Kidney (tissue), 14 donors: ENCODE data around the gene TMEM39B. TPM values are rescaled to one million over a fixed set of nuclear protein-coding genes. Genes with fewer than 3 reads are reported as not detected.
A peak's percentile ranks its signal among the peaks of the same experiment; 100 is the strongest.
"Not testable (repeated sequence)": the region's sequence is repeated elsewhere in the genome, so short reads cannot be mapped to it uniquely, and the experiment has no call there.

Experiments
- DNase-seq, 5 donors: peaks; one replicate each; pipeline ENCODE4 v3.0.0-alpha.2; 2013 to 2020
- FAIRE-seq: peaks from 2 replicates; lab custom pipeline; 2012; peaks lifted over from hg19 to GRCh38; lab: Jason Lieb, UNC
- H3K27ac ChIP-seq, 2 donors: one replicate each; pipeline ENCODE4 v1.7.0; 2013; ENCODE audit warnings: low read depth in 2 of 2, low read length in 2 of 2, inconsistent platforms in 1 of 2
- H3K27me3 ChIP-seq: one replicate; pipeline ENCODE4 v1.7.1; 2013; ENCODE audit warnings: low read length, inconsistent platforms; ENCODE audit not compliant: control insufficient read depth, insufficient read depth
- H3K36me3 ChIP-seq, 3 donors: one replicate each; pipeline versions ENCODE4 v1.7.0 to v1.7.1; 2013; ENCODE audit warnings: low read length in 3 of 3, control low read depth in 1 of 3, inconsistent platforms in 1 of 3; ENCODE audit not compliant: insufficient read depth in 3 of 3, control insufficient read depth in 2 of 3
- H3K4me1 ChIP-seq, 3 donors: one replicate each; pipeline versions ENCODE4 v1.7.0 to v1.7.1; 2013; ENCODE audit warnings: low read length in 3 of 3, inconsistent platforms in 1 of 3, low read depth in 1 of 3; ENCODE audit not compliant: control insufficient read depth in 2 of 3, insufficient read depth in 2 of 3
- H3K4me3 ChIP-seq, 3 donors: one replicate each; pipeline versions ENCODE4 v1.7.0 to v1.8.1; 2013; ENCODE audit warnings: low read length in 3 of 3, control low read depth in 1 of 3, inconsistent platforms in 1 of 3
- H3K9ac ChIP-seq, 3 donors: one replicate each; pipeline versions ENCODE4 v1.7.0 to v1.7.1; 2013; ENCODE audit warnings: low read length in 3 of 3, control low read depth in 1 of 3, inconsistent platforms in 1 of 3
- H3K9me3 ChIP-seq, 3 donors: one replicate each; pipeline versions ENCODE4 v1.7.0 to v1.7.1; 2013; ENCODE audit warnings: low read length in 3 of 3, control low read depth in 1 of 3, inconsistent platforms in 1 of 3; ENCODE audit not compliant: control insufficient read depth in 2 of 3, insufficient read depth in 1 of 3
- intact Hi-C: fragments of 100-400 bp; cut with DNase I; formaldehyde crosslinking; loops from one replicate; pipeline ENCODE4 v1.11.1; 2022
- polyA plus RNA-seq: library from polyadenylated mRNA; stranded (reverse); fragments of 350-450 nt; fragmentation: Illumina TruSeq; extraction: RNeasy Lipid Tissue Mini Kit (QIAGEN cat#74804); gene quantifications from one replicate; pipeline ENCODE4 v1.2.3, GENCODE V29; 2014; ENCODE audit warnings: low read depth, low replicate concordance; ENCODE audit not compliant: insufficient read depth
- total RNA-seq: library from RNA; stranded (reverse); fragmentation: NEBNext Ultra II Directional; extraction: Animal tissue kit (Norgen Biotek cat#: 25700); gene quantifications from one replicate; pipeline ENCODE4 v1.2.1, GENCODE V29; 2021
- TF ChIP-seq, protein P1 (sequence below): IDR thresholded peaks from 3 replicates; pipeline ENCODE4 v1.5.1; 2012; ENCODE audit warnings: mild to moderate bottlenecking, moderate library complexity, borderline replicate concordance; ENCODE audit not compliant: insufficient read depth; ENCODE audit errors: extremely low read depth
- donor health status: control.
- donor health status: control.
- donor health status: control.
- donor health status: control.
- donor health status: control.
- donor health status: DM: yes; HTN: yes; CAD: no.
- donor health status: Normal renal cell carcinoma (clear cell type).

Gene TMEM39B
- total and polyA plus RNA-seq, 2 donors from 2014 or later: 9.3 to 15.4 TPM

DNA sequence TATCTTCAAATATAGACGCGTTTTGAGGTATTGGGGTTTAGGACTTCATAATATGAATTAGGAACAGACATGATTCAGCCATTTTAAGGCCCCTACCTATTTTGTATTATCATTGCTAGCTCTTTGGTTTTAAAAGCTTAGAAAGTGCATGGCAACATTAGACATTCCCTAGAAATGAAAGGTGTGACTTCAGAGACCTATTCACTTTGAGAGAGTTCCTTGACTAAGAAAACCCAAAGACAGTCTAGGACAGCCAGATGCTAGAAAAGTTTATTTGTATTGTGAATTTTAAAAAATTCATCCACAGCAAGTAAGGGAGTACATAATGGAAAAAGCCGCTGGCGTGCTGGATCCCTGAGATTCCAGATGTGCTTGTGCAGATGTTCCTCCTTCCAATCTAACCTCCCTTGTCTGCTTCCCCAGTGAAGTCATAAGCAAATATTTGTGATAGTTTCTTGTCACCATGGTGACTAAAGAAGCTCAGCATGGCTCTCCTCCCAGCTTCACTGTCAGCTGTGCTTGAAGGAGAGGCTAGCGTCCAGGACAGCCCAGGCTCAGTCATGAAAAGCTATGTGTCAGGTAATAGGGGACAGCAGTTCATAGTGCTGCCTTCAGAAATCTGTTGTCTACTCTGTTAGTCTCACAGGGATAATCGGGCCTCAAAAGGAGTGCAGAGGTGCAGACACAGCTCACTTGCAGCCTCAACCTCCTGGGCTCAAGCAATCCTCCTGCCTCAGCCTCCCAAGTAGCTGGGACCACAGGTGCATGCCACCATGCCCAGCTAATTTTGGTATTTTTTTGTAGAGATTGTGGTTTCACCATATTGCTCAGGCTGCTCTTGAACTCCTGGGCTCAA, 69.9 kb downstream of the TMEM39B start:
- TF ChIP-seq, protein P1, sequence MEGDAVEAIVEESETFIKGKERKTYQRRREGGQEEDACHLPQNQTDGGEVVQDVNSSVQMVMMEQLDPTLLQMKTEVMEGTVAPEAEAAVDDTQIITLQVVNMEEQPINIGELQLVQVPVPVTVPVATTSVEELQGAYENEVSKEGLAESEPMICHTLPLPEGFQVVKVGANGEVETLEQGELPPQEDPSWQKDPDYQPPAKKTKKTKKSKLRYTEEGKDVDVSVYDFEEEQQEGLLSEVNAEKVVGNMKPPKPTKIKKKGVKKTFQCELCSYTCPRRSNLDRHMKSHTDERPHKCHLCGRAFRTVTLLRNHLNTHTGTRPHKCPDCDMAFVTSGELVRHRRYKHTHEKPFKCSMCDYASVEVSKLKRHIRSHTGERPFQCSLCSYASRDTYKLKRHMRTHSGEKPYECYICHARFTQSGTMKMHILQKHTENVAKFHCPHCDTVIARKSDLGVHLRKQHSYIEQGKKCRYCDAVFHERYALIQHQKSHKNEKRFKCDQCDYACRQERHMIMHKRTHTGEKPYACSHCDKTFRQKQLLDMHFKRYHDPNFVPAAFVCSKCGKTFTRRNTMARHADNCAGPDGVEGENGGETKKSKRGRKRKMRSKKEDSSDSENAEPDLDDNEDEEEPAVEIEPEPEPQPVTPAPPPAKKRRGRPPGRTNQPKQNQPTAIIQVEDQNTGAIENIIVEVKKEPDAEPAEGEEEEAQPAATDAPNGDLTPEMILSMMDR: no peak
- DNase-seq (peak in 3 of 5 donors; percentile 41 to 87 (median 67)), FAIRE-seq (no peak)
- intact Hi-C loops: no loop called here
- Histone ChIP-seq H3K36me3 (no peaks in the 10 kb centered on the region), H3K4me1 (peaks cover 0 to 3% (median 0%) of the 10 kb centered on the region in 3 donors), H3K27ac (peak overlapping the region in 1 of 2 donors; percentile 41), H3K27me3 (no peaks in the 10 kb centered on the region), H3K9me3 (no peaks in the 10 kb centered on the region), H3K4me3 (no peak overlapping the region), H3K9ac (no peak overlapping the region)

- intact Hi-C loops, H3K27ac ChIP-seq, H3K27me3 ChIP-seq, H3K9me3 ChIP-seq, DNase-seq, H3K4me1 ChIP-seq, FAIRE-seq, H3K4me3 ChIP-seq, H3K9ac ChIP-seq, H3K36me3 ChIP-seq: not testable (repeated sequence)
Observed at GRCh38 chr1:32143302-32143695, 70.6 kb downstream of the TMEM39B start.

DNA sequence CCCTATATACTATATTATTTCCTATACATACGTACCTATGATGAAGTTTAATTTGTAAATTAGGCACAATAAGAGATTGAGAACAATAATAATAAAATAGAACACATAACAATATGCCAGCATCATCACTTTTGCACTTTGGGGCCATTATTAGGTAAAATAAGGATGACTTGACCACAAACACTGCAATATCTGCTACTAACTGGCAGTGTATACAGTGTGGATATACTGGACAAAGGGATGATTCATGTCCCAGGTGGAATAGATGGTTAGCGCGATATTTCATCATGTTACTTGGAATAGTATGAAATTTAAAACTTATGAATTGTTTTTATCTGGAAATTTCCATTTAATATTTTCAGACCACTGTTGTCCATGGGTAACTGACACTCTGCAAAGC, 71.3 kb downstream of the TMEM39B start:
- TF ChIP-seq, protein P1: no peak
- H3K27me3 ChIP-seq: no peaks in the 10 kb centered on the region
- no peak overlapping the region for H3K4me3 ChIP-seq
- no peak overlapping the region for H3K27ac ChIP-seq
- intact Hi-C loops: no loop called here
- H3K4me1 ChIP-seq: peaks cover 0 to 3% (median 0%) of the 10 kb centered on the region in 3 donors
- no peaks in the 10 kb centered on the region for H3K9me3 ChIP-seq
- no peak overlapping the region for H3K9ac ChIP-seq
- DNase-seq: no peak
- H3K36me3 ChIP-seq: peaks cover 0 to 3% (median 0%) of the 10 kb centered on the region in 3 donors
- no peak for FAIRE-seq

GRCh38 chr1:32147799-32148198, 75.1 kb downstream of the TMEM39B start:
- DNase-seq, H3K4me1 ChIP-seq, H3K9me3 ChIP-seq, H3K36me3 ChIP-seq, intact Hi-C loops, H3K27ac ChIP-seq, FAIRE-seq, H3K4me3 ChIP-seq, H3K9ac ChIP-seq, H3K27me3 ChIP-seq: not testable (repeated sequence)
